GM19023 (cell line): Measurements from ENCODE around the gene TBP.
"Not testable (repeated sequence)": the region's sequence is repeated elsewhere in the genome, so short reads cannot be mapped to it uniquely, and the experiment has no call there.

Experiments used
- ATAC-seq: cut with Tn5 transposase; IDR thresholded peaks from one replicate; pipeline ENCODE4 v1.9.1; 2021; ENCODE audit warnings: mild to moderate bottlenecking, moderate library complexity; ENCODE audit not compliant: unreplicated experiment

The TBP gene

GRCh38 chr6:170597278-170597677, 43.1 kb downstream of the TBP start:
- no peak for ATAC-seq

- ATAC-seq, result no peak
Observed at GRCh38 chr6:170605574-170606259, 51.5 kb downstream of the TBP start.

DNA sequence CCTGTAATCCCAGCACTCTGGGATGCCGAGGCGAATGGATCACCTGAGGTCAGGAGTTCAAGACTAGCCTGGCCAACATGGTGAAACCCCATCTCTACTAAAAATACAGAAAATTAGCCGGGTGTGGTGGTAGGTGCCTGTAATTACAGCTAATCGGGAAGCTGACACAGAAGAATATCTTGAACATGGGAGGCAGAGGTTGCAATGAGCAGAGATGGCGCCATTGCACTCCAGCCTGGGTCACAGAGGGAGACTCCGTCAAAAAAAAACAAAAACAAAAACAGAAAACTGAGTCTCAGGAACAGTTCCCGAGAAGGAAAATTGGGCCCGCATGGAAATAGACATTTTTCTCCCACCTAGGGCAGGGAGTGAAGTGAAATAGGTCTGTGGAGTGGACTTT, 55.1 kb downstream of the TBP start:
- not testable (repeated sequence) for ATAC-seq

GRCh38 chr6:170612256-170612804, 58.2 kb downstream of the TBP start:
- ATAC-seq, result peak; percentile 82

DNA sequence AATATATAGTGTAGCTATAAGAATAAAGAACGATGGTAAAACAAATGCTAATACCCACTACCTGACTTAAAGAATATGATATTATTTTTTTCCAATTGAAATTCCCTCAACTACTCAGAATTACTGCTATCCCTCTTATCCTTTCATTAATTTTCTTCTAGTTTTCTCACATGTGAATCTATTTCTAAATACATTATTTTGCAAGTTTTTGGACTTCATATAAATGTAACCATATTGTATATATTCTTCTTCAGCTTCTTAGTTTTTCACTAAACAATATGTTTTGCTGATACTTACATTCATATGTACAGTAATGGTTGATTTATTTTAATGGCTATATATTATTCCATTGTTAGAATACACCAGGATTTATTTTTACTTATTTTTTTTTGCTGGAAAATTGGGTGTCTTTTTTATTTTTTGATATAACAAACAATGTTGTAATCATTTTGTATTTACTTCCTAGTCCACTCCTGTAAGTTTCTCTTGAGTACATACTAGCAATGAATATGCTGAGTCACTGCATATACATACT, 61.9 kb downstream of the TBP start:
- ATAC-seq, result not testable (repeated sequence)
